Sigmoid colon (tissue), 7 donors: Measurements from ENCODE around the gene RAD9A. TPM values are rescaled to one million over a fixed set of nuclear protein-coding genes. Genes with fewer than 3 reads are reported as not detected.

Experiments used
- DNase-seq: peaks from one replicate; pipeline ENCODE4 v3.0.0-alpha.2; 2019
- H3K27ac ChIP-seq, 4 donors: fragments of 200-600 bp; sonication (generic); one replicate each; pipeline ENCODE4 v1.5.1; 2016 to 2019; ENCODE audit warnings: mild to moderate bottlenecking in 1 of 4
- H3K27me3 ChIP-seq, 3 donors: fragments of 200-600 bp; sonication (generic); one replicate each; pipeline ENCODE4 v1.5.1; 2019; ENCODE audit warnings: mild to moderate bottlenecking in 1 of 3
- H3K36me3 ChIP-seq, 4 donors: fragments of 200-600 bp; sonication (generic); one replicate each; pipeline ENCODE4 v1.5.1; 2016 to 2019
- H3K4me1 ChIP-seq, 4 donors: fragments of 200-600 bp; sonication (generic); one replicate each; pipeline ENCODE4 v1.5.1; 2017 to 2019
- H3K4me3 ChIP-seq, 4 donors: fragments of 200-600 bp; sonication (generic); one replicate each; pipeline ENCODE4 v1.5.1; 2017 to 2019; ENCODE audit warnings: mild to moderate bottlenecking in 2 of 4, moderate library complexity in 1 of 4
- H3K9me3 ChIP-seq, 4 donors: fragments of 200-600 bp in 3 of 4; sonication (generic) in 3 of 4; one replicate each; pipeline versions ENCODE4 v1.5.1 to v1.6.1; 2013 to 2019
- EP300 ChIP-seq, 4 donors: sonication (generic); formaldehyde crosslinking; IDR thresholded peaks; one replicate each; pipeline ENCODE4 v1.6.1; 2017; ENCODE audit warnings: antibody characterized with exemption in 4 of 4
- POLR2A ChIP-seq, 2 donors: fragments of 450-650 bp; IDR thresholded peaks; one replicate each; pipeline ENCODE4 v1.6.1; 2016; ENCODE audit warnings: antibody characterized with exemption in 2 of 2, mild to moderate bottlenecking in 2 of 2, moderate library complexity in 2 of 2
- POLR2AphosphoS5 ChIP-seq, 4 donors: sonication (generic); formaldehyde crosslinking; IDR thresholded peaks; one replicate each; pipeline ENCODE4 v1.6.1; 2017; ENCODE audit warnings: antibody characterized with exemption in 4 of 4
- WGBS, 2 donors: extraction: QIAGEN DNeasy Blood & Tissue Kit; methylation state at CpG; one replicate each; pipeline ENCODE4 v1.1.7; 2013; 5-methylcytosine and 5-hydroxymethylcytosine counted together
- intact Hi-C: fragments of 100-400 bp; cut with DNase I; formaldehyde crosslinking; loops from one replicate; pipeline ENCODE4 v1.15.1; 2023
- polyA plus RNA-seq, 3 donors: library from polyadenylated mRNA; stranded (reverse); fragments of 200-250 nt; gene quantifications; one replicate each; pipeline ENCODE4 v1.2.3, GENCODE V29; 2013
- total RNA-seq, 4 donors: library from RNA; depleted of rRNA; stranded (reverse); fragments of >200 nt; gene quantifications; one replicate each; pipeline ENCODE4 v1.1.0, GENCODE V29; 2016
- TF ChIP-seq, protein P1 (sequence below), 4 experiments: fragments of 450-650 bp in 3 of 4; fragments of 200-600 bp in 1 of 4; IDR thresholded peaks; one replicate each; pipeline ENCODE4 v1.5.1; 2016 to 2019; ENCODE audit warnings: antibody characterized with exemption in 4 of 4, mild to moderate bottlenecking in 3 of 4, moderate library complexity in 2 of 4
- donor health status: healthy with polysubstance abuse.
- donor health status: Bipolar disorder and iron deficiency.
- donor health status: healthy.

The RAD9A gene
- total and polyA plus RNA-seq, 7 donors = 6.5 to 33.9 (median 15.8) TPM

DNA sequence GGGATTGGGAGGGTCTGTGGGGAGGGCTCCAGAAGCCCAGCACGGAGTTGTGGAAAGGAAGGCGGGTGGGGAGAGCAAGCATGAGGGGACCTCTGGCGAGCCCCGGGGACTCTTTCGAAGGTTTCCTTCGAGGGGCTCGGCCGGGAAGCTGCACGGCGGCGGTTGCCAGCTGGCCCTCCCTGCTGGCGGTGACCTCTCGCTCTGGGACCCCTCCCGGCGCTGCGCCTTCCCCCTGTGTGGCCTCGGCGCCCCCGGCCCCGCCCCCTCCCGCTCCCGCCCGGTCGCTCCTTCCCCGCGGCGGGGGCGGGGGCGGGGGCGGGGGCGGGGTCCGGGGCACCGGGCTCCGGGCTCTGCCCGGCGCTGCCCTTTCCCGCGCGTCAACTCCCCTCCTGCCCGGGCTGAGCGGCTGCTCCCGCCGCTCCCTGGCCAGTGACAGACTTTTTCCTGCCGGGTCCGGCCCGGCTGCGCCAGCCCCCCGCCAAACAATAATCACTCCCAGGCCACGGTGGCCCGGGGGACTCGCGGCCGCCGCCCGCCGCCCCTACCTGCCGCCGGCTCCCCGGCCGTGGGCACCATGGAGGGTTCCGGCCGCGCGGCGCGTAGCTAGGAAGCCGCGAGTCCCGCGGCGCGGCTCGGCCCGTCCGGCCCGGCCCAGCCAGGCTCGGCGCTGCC lies 19.3 kb upstream of the RAD9A start:
- intact Hi-C loops = no loop called here
- peak overlapping the region; percentile 85 to 100 (median 92) for H3K27ac ChIP-seq
- H3K4me1 ChIP-seq = peaks cover 0 to 77% (median 67%) of the 10 kb centered on the region in 4 donors
- no peak for DNase-seq
- 1% methylated on average over 78 of the region's 78 CpGs for WGBS, 2 donors
- H3K4me3 ChIP-seq = peak overlapping the region; percentile 55 to 78 (median 68)
- no peaks in the 10 kb centered on the region for H3K27me3 ChIP-seq
- no peaks in the 10 kb centered on the region for H3K36me3 ChIP-seq
- TF ChIP-seq EP300 (IDR thresholded peaks at IDR 0.05) (no peak), POLR2AphosphoS5 (IDR thresholded peaks at IDR 0.05) (no peak), POLR2A (IDR thresholded peaks at IDR 0.05) (no peak)
- TF ChIP-seq, protein P1, sequence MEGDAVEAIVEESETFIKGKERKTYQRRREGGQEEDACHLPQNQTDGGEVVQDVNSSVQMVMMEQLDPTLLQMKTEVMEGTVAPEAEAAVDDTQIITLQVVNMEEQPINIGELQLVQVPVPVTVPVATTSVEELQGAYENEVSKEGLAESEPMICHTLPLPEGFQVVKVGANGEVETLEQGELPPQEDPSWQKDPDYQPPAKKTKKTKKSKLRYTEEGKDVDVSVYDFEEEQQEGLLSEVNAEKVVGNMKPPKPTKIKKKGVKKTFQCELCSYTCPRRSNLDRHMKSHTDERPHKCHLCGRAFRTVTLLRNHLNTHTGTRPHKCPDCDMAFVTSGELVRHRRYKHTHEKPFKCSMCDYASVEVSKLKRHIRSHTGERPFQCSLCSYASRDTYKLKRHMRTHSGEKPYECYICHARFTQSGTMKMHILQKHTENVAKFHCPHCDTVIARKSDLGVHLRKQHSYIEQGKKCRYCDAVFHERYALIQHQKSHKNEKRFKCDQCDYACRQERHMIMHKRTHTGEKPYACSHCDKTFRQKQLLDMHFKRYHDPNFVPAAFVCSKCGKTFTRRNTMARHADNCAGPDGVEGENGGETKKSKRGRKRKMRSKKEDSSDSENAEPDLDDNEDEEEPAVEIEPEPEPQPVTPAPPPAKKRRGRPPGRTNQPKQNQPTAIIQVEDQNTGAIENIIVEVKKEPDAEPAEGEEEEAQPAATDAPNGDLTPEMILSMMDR (IDR thresholded peaks at IDR 0.05) = no peak
- H3K9me3 ChIP-seq = no peaks in the 10 kb centered on the region

DNA sequence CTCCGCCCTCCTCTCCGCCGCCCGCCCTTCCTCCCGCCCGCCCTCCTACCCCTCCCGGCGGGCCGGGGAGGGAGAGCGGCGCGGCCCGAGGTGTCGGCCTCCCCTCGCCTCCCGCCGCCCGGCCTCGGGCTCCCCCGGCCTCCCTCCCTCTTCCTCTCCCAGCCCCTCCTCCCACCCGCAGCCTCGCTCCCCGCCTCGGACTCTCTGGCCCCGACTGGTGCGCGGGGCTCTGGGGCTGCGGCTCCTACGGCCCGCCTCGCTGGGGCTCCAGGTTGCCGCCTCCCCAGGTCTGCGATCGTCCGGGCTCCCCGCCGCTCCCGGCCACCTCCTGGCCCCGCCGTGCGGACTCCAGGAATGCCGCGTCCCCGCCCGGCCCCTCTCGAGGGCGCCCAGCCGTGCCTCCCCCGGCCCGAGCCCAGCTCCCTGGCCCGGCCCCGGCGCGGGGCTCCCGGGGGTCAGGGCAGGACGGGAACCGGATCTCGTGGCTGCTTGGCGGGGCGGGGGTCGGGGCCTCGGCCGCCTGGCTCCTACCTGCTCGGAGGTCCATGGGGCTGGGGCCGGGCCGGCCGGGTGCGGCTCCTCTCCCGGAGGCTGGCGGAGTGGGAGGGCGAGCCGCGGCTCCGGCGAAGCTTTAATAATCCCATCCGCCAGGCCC lies 18.7 kb upstream of the RAD9A start, which contains the start of gene CLCF1:
TSS of gene CLCF1 (minus strand) at position 606 of the 655 bp plus-strand sequence. CDS start at position 547, 59 bp downstream.
- intact Hi-C loops = no loop called here

DNA sequence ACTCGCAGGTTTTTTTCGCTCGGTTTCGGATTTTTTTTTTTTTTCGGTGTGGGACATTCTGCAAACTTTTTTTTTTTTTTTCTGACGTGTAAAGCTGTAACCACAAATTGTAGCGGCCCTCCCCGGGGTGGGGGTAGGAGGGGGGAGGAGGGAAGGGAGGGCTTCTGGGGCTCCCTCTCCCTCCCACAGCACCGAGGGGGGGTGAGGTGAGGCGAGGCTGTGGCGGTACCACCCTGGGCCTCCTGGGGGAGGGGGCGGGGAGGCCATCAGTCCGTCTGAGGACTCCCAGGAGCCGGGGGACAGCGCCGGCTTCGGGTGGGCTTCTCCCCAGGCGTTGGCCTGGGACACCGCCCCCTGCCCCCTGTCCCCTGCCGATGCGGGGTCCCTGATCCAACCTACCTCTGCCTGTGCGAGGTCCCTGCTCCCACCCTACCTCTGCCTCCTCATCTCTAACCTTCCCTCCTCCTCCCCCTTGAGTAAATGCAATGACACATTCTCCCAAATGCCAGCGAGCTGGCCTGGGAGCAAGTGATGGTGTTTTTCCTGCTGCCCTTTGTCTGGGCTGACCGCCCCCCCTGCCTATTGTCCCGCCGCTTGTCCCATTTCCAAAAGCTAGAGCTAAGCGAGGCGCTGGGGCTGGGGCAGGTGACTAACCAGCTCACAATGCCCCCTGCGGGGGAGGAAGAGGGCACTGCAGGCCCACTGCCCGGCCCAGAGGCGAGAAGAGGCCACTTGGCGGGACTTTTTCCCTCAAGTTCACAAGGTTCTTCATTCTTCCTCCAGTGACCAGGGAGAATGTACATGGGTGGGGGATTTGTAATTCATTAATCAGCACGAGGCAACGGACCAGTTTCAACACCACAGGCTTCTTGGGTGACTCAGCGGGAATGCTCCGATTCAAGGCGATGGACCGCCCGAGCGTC lies 17.9 kb upstream of the RAD9A start:
- intact Hi-C loops = loop anchor here (1.0 kb wide), 1 partner anchor 21 kb away; the partner anchor contains the start of gene POLD4
- peaks cover 0 to 66% (median 57%) of the 10 kb centered on the region in 4 donors for H3K4me1 ChIP-seq
- DNase-seq = peak; percentile 92
- H3K4me3 ChIP-seq = peak overlapping the region; percentile 55 to 78 (median 68)
- H3K36me3 ChIP-seq = no peaks in the 10 kb centered on the region
- peak overlapping the region; percentile 85 to 100 (median 92) for H3K27ac ChIP-seq
- 4 to 5% methylated on average over 40 of the region's 40 CpGs for WGBS, 2 donors
- TF ChIP-seq POLR2AphosphoS5 (IDR thresholded peaks at IDR 0.05) = peak; percentile 26 to 68 (median 62)
- no peak for TF ChIP-seq POLR2A (IDR thresholded peaks at IDR 0.05)
- TF ChIP-seq EP300 (IDR thresholded peaks at IDR 0.05) = peak in 1 of 4 donors; percentile 16
- TF ChIP-seq, protein P1 (IDR thresholded peaks at IDR 0.05) = peak in 3 of 4 experiments; percentile 51 to 70 (median 66)
- no peaks in the 10 kb centered on the region for H3K9me3 ChIP-seq
- H3K27me3 ChIP-seq = no peaks in the 10 kb centered on the region

More for the DNA sequence above, 18.7 kb upstream of the RAD9A start, which contains the start of gene CLCF1:
- peak; percentile 89 for DNase-seq
- WGBS, 2 donors = 0 to 1% methylated on average over 76 of the region's 76 CpGs
- H3K4me3 ChIP-seq = peak within 1 kb of the TSS; percentile 55 to 78 (median 68)
- no peaks in the 10 kb centered on the region for H3K27me3 ChIP-seq
- H3K36me3 ChIP-seq = no peaks in the 10 kb centered on the region
- TF ChIP-seq, protein P1 (IDR thresholded peaks at IDR 0.05) = no peak
- TF ChIP-seq POLR2A (IDR thresholded peaks at IDR 0.05) (no peak), EP300 (IDR thresholded peaks at IDR 0.05) (no peak), POLR2AphosphoS5 (IDR thresholded peaks at IDR 0.05) (peak in 1 of 4 donors; percentile 51)
- peak within 1 kb of the TSS; percentile 85 to 100 (median 92) for H3K27ac ChIP-seq
- peaks cover 0 to 71% (median 60%) of the 10 kb centered on the region in 4 donors for H3K4me1 ChIP-seq
- no peaks in the 10 kb centered on the region for H3K9me3 ChIP-seq

DNA sequence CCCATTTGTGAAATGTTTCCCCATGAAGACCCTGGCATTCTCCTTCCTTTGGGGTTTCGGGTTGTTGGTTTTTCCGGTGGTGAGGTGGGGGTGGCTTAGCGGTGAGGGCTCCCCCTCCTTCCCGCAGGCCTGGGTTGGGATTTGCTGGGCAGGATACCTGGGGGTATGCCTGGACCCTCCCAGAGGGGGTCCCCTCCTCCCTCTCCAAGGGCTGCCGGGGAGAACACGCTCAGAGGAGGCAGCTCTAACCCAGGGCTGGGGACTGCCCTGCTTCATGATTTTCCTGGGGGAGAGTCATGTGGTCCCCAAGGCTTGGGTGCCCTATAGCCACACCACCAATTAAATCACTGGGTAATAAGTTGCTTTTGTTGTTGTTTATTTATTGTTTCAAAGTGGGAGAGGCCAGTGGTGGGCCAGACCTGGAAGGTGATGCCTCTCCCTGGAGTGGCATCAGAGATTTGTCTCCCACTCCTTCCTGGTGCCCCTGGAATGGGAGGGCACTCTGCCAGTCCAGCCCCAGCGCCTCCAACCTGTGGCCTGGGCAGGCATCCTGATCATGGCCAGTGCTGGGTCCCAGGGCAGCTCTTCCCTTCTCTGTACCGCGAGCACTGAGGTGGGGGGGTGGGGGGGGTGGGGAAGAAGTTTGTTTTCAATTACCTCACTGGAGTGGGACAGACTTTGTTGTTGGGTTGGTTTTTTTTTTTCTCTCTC lies 17.1 kb upstream of the RAD9A start:
- 29 to 32% methylated on average over 9 of the region's 9 CpGs for WGBS, 2 donors
- intact Hi-C loops = loop anchor here (1.0 kb wide), 1 partner anchor 21 kb away; the partner anchor contains the start of gene POLD4

More for the DNA sequence above, 17.1 kb upstream of the RAD9A start:
- Histone ChIP-seq H3K4me1 (peaks cover 0 to 57% (median 49%) of the 10 kb centered on the region in 4 donors), H3K36me3 (no peaks in the 10 kb centered on the region), H3K9me3 (no peaks in the 10 kb centered on the region), H3K4me3 (peak overlapping the region in 1 of 4 donors; percentile 69), H3K27me3 (no peaks in the 10 kb centered on the region), H3K27ac (peak overlapping the region; percentile 85 to 100 (median 92))
- no peak for DNase-seq
- TF ChIP-seq, protein P1 (IDR thresholded peaks at IDR 0.05) = no peak
- TF ChIP-seq POLR2AphosphoS5 (IDR thresholded peaks at IDR 0.05) (no peak), EP300 (IDR thresholded peaks at IDR 0.05) (no peak), POLR2A (IDR thresholded peaks at IDR 0.05) (no peak)
